HG03442 (cell line): ENCODE measurements around the gene BTN2A1.
"Not testable (repeated sequence)": the region's sequence is repeated elsewhere in the genome, so short reads cannot be mapped to it uniquely, and the experiment has no call there.

ENCODE experiments used
- ATAC-seq: cut with Tn5 transposase; IDR thresholded peaks from one replicate; pipeline ENCODE4 v1.9.1; 2021; ENCODE audit warnings: mild to moderate bottlenecking, moderate library complexity; ENCODE audit not compliant: unreplicated experiment

Gene BTN2A1

DNA sequence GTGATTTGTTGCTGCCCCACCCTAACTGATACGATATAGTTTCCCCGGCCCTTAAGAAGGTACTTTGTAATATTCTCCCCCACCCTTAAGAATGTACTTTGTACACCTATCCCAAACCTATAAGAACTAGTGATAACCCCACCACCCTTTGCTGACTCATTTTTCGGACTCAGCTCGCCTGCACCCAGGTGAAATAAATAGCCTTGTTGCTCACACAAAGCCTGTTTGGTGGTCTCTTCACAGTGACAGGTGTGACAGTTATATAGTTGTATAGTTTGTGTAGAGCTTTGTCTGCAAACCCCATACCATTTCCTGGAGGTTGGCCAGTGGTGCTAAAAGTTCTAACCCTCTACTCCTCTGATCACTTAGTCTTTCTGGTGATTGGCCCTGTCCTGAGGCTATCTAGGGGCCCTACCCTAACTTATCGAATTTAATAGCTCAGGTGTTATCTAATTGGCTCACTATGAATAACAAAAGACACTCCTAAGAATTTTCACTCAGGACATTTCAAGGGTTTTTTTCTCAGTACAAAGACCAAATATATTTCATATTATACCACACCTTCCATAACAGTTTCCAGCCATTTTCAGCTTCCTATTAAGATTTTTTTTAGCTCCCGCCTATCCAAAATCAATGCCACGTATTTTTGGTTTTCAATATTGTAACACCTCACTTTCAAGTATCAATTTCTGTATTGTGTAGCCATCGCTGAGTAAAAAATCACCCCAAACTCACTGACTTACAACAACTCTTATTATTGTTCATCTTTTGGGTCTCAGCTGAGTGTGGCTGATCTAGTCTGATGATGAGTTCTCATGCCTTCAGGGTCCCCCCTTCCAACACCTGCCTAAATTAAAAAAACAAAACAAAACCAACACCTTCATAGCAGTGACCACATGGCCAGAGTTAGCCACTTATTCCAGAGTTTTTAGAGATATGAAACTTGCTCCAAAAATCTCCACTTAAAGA lies 32.5 kb downstream of the BTN2A1 start:
- ATAC-seq = no peak

GRCh38 chr6:26491604-26492003 lies 33.8 kb downstream of the BTN2A1 start:
- ATAC-seq = no peak

DNA sequence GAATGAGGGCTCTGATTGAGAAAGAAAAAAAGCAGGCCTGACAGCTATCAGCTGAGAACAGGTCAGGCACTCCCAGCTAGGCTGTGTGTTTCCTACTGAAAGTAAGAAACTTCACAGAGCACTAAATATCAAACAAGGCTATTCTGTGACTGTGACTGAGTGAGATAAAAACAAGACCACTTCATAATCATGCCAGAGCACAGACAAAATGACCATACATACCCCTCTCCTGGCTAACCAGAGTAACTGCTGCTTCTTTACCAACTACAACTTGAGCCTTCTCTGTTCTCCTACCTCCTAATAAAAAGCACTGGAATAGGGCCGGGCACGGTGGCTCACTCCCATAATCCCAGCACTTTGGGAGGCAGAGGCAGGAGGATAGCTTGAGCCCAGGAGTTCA lies 35.5 kb downstream of the BTN2A1 start:
- ATAC-seq = no peak

GRCh38 chr6:26494117-26494516 lies 36.4 kb downstream of the BTN2A1 start:
- no peak for ATAC-seq

- no peak for ATAC-seq
Observed at GRCh38 chr6:26495281-26495680, 37.5 kb downstream of the BTN2A1 start.

- no peak for ATAC-seq
Observed at GRCh38 chr6:26497610-26498009, 39.9 kb downstream of the BTN2A1 start.

DNA sequence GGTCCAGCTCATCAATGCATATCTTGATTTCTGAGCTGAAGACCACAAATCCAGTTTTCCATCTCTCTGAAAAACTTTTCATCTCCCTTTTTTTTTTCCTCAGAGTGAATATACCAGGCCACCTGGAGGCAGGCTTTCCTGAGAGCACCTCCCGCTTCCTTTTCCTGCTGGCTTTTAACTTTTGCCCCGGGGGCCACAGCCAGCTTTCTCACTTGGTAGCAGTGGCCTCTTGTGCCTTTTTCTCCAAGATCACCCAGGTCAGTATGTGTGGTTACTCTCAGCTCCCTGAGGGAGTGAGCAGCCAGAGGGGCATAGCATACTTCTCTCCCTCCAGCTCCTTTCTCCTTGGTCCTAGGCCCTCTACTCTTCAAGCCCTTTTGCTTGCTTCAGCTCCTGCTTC lies 42.3 kb downstream of the BTN2A1 start, which contains the start of gene BTN1A1:
Gene BTN1A1, plus strand, starts transcription at position 202 of the 400 bp plus-strand sequence. CDS start 984 bp downstream, outside the sequence.
- no peak for ATAC-seq

DNA sequence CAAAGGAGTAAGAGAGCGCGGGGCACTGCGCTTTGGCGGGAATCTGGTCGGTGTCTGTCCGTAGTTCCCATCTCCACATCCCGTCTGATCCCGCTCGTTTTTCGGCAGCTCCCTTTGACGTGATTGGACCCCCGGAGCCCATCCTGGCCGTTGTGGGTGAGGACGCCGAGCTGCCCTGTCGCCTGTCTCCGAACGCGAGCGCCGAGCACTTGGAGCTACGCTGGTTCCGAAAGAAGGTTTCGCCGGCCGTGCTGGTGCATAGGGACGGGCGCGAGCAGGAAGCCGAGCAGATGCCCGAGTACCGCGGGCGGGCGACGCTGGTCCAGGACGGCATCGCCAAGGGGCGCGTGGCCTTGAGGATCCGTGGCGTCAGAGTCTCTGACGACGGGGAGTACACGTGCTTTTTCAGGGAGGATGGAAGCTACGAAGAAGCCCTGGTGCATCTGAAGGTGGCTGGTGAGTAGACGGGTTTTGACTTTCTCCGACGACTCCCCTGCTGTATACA lies 43.8 kb downstream of the BTN2A1 start:
- ATAC-seq = no peak

- no peak for ATAC-seq
Observed at GRCh38 chr6:26502165-26502564, 44.4 kb downstream of the BTN2A1 start.

- no peak for ATAC-seq
Observed at GRCh38 chr6:26502626-26503025, 44.9 kb downstream of the BTN2A1 start.

DNA sequence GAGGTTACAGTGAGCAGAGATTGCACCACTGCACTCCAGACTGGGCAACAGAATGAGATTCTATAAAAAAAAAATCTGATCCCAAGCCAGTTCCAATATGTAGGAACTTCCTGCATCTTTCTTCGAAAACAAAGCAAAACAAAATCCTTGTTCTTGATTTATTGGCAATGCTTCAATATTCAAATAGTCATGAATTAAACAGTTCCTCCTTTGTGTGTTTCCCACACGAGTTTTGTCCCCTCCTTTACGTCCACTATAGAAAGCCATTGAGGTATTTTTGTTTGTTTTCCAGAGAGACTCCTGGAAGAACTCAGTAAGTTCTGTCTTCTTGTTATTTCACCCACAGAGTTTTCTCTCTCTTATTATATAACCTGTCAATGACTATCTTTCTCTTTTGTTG lies 49.9 kb downstream of the BTN2A1 start:
- no peak for ATAC-seq

GRCh38 chr6:26511033-26511432 lies 53.3 kb downstream of the BTN2A1 start:
- not testable (repeated sequence) for ATAC-seq

DNA sequence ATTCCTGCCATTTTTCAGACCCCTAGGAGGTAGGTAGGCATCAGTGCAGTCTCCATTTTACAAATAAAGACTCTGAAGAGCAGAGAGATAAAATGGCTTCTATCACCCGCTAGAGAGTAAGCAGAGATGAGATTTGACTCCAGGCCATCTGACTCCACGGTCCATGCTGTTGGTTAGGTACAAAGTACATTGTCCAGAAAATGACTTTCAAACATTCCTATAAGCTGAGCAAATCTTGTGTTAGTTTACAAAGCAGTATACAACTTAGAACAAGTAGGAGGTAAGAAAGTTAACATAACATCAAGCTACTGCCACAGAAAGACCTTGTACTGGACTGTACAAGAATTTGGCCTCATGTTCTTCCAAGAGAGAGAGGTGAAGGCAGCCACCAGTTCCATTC lies 57.2 kb downstream of the BTN2A1 start:
- ATAC-seq = no peak

- no peak for ATAC-seq
Observed at GRCh38 chr6:26516481-26517427, 59.0 kb downstream of the BTN2A1 start.
